Smooth muscle cell (in vitro differentiated cells): ENCODE data around the gene TAMALIN. TPM values are rescaled to one million over a fixed set of nuclear protein-coding genes. Genes with fewer than 3 reads are reported as not detected.
A peak's percentile ranks its signal among the peaks of the same experiment; 100 is the strongest.

ENCODE experiments used
- DNase-seq: peaks from one replicate; lab custom pipeline; 2025; ENCODE audit not compliant: unreplicated experiment; lab: John Stamatoyannopoulos, UW
- H2AFZ ChIP-seq: fragments of 200-600 bp; sonication (generic); 2 replicates; pipeline ENCODE4 v1.6.0; 2016; ENCODE audit warnings: antibody characterized with exemption, low read depth, mild to moderate bottlenecking
- H3F3A ChIP-seq: fragments of 200-600 bp; sonication (generic); 2 replicates; pipeline ENCODE4 v1.6.0; 2017; ENCODE audit warnings: antibody characterized with exemption, low read depth
- H3K27ac ChIP-seq: fragments of 200-600 bp; sonication (generic); 2 replicates; pipeline ENCODE4 v1.5.1; 2016; ENCODE audit warnings: low read depth, mild to moderate bottlenecking
- H3K27me3 ChIP-seq: fragments of 200-600 bp; sonication (generic); 2 replicates; pipeline ENCODE4 v1.6.1; 2016; ENCODE audit warnings: low read depth, mild to moderate bottlenecking
- H3K36me3 ChIP-seq: fragments of 200-600 bp; sonication (generic); 2 replicates; pipeline ENCODE4 v1.5.1; 2016; ENCODE audit warnings: low read depth
- H3K4me1 ChIP-seq: fragments of 200-600 bp; sonication (generic); 2 replicates; pipeline ENCODE4 v1.5.1; 2016; ENCODE audit warnings: low read depth
- H3K4me2 ChIP-seq: fragments of 200-600 bp; sonication (generic); 2 replicates; pipeline ENCODE4 v1.6.0; 2016; ENCODE audit warnings: mild to moderate bottlenecking
- H3K4me3 ChIP-seq: fragments of 200-600 bp; sonication (generic); 2 replicates; pipeline ENCODE4 v1.5.1; 2016; ENCODE audit warnings: mild to moderate bottlenecking
- H3K79me2 ChIP-seq: fragments of 200-600 bp; sonication (generic); 2 replicates; pipeline ENCODE4 v1.6.0; 2016; ENCODE audit warnings: low read depth, mild to moderate bottlenecking
- H3K9ac ChIP-seq: fragments of 200-600 bp; sonication (generic); 2 replicates; pipeline ENCODE4 v1.6.0; 2016; ENCODE audit warnings: low read depth
- H3K9me3 ChIP-seq: fragments of 200-600 bp; sonication (generic); replicated peaks from 2 replicates; pipeline ENCODE4 v1.5.1; 2016; ENCODE audit warnings: low read depth
- H4K20me1 ChIP-seq: fragments of 200-600 bp; sonication (generic); 2 replicates; pipeline ENCODE4 v1.6.0; 2016; ENCODE audit warnings: low read depth
- WGBS: methylation state at CpG from one replicate; pipeline ENCODE4 v1.1.7; 2016; ENCODE audit warnings: low lambda C conversion rate; 5-methylcytosine and 5-hydroxymethylcytosine counted together
- polyA plus RNA-seq: library from polyadenylated mRNA; unstranded; fragments of >200 nt; fragmentation: Nextera tagmentation; extraction: Ambion mirVana; gene quantifications from 2 replicates; pipeline ENCODE4 v1.2.1, GENCODE V29; 2016
- total RNA-seq: library from RNA; depleted of rRNA; stranded (reverse); fragments of >200 nt; gene quantifications from 2 replicates; pipeline ENCODE4 v1.2.3, GENCODE V29; 2014
- TF ChIP-seq, protein P1 (sequence below): fragments of 200-600 bp; sonication (generic); IDR thresholded peaks from 2 replicates; pipeline ENCODE4 v1.5.1; 2017; ENCODE audit warnings: borderline replicate concordance, mild to moderate bottlenecking, antibody characterized with exemption; ENCODE audit not compliant: insufficient read depth, poor library complexity, severe bottlenecking

Gene TAMALIN
- total and polyA plus RNA-seq, 2 experiments from 2014 or later: 4.1 to 32.4 TPM

DNA sequence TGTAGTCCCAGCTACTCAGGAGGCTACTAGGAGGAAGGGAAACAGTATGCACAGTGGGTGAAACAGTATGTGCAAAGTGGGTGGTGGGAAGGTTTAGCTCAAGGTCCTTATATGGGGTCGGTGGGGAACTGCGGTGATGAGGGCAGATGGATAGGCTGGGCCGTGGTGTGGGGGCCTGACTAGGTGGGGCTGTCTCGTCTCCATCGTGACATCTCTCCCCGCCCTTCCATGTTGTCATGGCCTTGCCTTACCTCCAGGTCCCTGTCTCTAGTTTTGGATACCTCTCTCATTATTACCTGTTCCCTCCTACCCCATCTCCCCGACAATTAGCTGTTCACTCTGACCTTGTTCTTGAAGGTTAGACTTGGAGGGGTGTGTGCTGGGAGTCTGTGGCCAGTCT lies 40.1 kb downstream of the TAMALIN start:
- H3K9me3 ChIP-seq: no peaks in the 10 kb centered on the region
- WGBS: over 99% methylated on average over 6 of the region's 7 CpGs
- no peak overlapping the region for H3K4me3 ChIP-seq
- H3K27ac ChIP-seq: no peak overlapping the region
- no peak overlapping the region for H3K4me2 ChIP-seq
- DNase-seq: no peak
- H3K27me3 ChIP-seq: no peaks in the 10 kb centered on the region
- H3F3A ChIP-seq: no peaks in the 10 kb centered on the region
- H2AFZ ChIP-seq: no peak overlapping the region
- TF ChIP-seq, protein P1, sequence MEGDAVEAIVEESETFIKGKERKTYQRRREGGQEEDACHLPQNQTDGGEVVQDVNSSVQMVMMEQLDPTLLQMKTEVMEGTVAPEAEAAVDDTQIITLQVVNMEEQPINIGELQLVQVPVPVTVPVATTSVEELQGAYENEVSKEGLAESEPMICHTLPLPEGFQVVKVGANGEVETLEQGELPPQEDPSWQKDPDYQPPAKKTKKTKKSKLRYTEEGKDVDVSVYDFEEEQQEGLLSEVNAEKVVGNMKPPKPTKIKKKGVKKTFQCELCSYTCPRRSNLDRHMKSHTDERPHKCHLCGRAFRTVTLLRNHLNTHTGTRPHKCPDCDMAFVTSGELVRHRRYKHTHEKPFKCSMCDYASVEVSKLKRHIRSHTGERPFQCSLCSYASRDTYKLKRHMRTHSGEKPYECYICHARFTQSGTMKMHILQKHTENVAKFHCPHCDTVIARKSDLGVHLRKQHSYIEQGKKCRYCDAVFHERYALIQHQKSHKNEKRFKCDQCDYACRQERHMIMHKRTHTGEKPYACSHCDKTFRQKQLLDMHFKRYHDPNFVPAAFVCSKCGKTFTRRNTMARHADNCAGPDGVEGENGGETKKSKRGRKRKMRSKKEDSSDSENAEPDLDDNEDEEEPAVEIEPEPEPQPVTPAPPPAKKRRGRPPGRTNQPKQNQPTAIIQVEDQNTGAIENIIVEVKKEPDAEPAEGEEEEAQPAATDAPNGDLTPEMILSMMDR: no peak
- peaks cover 6% of the 10 kb centered on the region for H4K20me1 ChIP-seq
- H3K4me1 ChIP-seq: peaks cover 8% of the 10 kb centered on the region
- H3K36me3 ChIP-seq: no peaks in the 10 kb centered on the region
- no peaks in the 10 kb centered on the region for H3K79me2 ChIP-seq
- no peak overlapping the region for H3K9ac ChIP-seq

DNA sequence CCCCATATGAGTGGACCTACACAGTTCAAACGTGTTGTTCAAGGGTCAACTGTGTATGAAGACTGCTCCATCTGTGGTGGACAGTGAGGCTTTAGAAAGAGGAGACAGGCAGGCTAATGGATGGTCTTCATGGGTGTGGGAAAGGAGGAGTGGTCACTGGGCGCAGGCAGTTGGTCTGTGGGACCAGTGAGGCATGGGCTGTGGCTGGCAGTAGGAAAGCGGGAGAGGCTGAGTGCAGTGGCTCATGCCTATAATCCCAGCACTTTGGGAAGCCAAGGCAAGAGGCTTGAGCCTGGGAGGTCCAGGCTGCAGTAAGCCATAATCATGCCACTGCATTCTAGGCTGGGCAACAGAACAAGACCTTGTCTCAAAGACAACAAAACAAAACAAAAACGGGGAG lies 42.5 kb downstream of the TAMALIN start:
- Histone ChIP-seq H4K20me1 (peaks cover 30% of the 10 kb centered on the region), H3K27me3 (no peaks in the 10 kb centered on the region), H3F3A (no peaks in the 10 kb centered on the region), H3K9ac (no peak overlapping the region), H3K79me2 (peaks cover 6% of the 10 kb centered on the region), H3K36me3 (no peaks in the 10 kb centered on the region), H3K27ac (no peak overlapping the region), H3K4me2 (no peak overlapping the region), H3K4me1 (peaks cover 8% of the 10 kb centered on the region), H3K9me3 (no peaks in the 10 kb centered on the region), H3K4me3 (no peak overlapping the region), H2AFZ (no peak overlapping the region)
- TF ChIP-seq, protein P1: no peak
- no peak for DNase-seq
- 83% methylated on average over 4 of the region's 4 CpGs for WGBS

DNA sequence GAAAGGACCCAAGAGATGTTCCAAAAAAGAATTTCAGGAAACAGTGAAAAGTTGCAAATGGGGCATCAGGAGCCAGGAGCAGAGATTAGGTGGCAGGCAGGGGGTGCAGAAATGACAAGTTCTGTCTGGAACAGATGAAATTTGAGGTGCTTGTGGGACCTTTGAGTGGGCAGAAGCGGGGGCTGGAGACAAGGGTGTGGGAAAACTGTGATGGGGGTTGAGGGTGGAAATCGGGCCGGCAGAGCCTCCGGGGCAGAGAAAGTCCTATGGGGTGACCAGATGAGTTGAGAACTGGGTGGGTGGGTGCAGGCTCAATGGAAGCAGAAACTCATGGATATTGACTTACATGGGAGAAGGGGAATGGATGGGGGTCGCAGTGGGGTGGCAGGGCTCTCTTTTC lies 42.9 kb downstream of the TAMALIN start:
- H3K27ac ChIP-seq: peak overlapping the region; percentile 88
- H2AFZ ChIP-seq: no peak overlapping the region
- peaks cover 6% of the 10 kb centered on the region for H3K79me2 ChIP-seq
- 84% methylated on average over 4 of the region's 5 CpGs for WGBS
- no peaks in the 10 kb centered on the region for H3F3A ChIP-seq
- peaks cover 34% of the 10 kb centered on the region for H4K20me1 ChIP-seq
- TF ChIP-seq, protein P1: no peak
- no peak overlapping the region for H3K9ac ChIP-seq
- no peak overlapping the region for H3K4me3 ChIP-seq
- peaks cover 8% of the 10 kb centered on the region for H3K4me1 ChIP-seq
- peak overlapping the region; percentile 94 for H3K4me2 ChIP-seq
- no peaks in the 10 kb centered on the region for H3K27me3 ChIP-seq
- H3K36me3 ChIP-seq: no peaks in the 10 kb centered on the region
- DNase-seq: no peak
- no peaks in the 10 kb centered on the region for H3K9me3 ChIP-seq

DNA sequence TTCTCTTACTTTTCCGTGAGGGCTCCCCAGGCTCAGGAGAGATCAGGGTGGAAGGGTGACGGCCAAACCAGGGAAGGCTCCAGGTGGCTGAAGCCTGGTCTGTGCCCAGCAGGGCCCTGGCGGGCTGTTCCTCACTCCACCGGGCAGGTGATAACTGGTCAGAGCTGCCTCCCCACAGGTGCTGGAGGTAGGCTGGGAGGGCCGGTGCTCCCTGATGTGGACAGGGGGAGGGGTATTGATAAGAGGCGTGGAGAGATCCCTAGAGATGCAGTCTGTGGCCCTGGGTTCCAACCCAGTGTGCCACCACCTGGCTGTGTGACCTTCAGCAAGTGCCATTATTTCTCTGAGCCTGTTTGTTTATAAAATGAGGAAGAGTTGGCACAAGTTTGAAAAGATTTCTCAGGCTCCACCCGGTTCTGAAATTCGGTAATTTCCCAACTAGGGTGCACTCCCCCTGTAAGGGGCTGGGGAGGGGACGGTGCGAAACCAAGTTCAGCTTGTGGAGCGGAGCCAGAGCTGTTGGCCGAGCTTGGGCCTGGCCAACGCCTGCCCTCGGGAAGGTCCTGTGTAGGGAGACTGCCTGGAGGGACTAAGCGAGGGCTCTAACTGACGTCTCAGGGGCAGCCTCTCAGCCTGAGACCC lies 43.5 kb downstream of the TAMALIN start:
- peaks cover 6% of the 10 kb centered on the region for H3K79me2 ChIP-seq
- H3F3A ChIP-seq: no peaks in the 10 kb centered on the region
- H4K20me1 ChIP-seq: peaks cover 40% of the 10 kb centered on the region
- TF ChIP-seq, protein P1: no peak
- peak overlapping the region; percentile 96 for H3K9ac ChIP-seq
- peaks cover 8% of the 10 kb centered on the region for H3K4me1 ChIP-seq
- no peaks in the 10 kb centered on the region for H3K36me3 ChIP-seq
- H3K27me3 ChIP-seq: no peaks in the 10 kb centered on the region
- peak overlapping the region; percentile 72 for H3K4me3 ChIP-seq
- WGBS: 30% methylated on average over 16 of the region's 16 CpGs
- no peak overlapping the region for H2AFZ ChIP-seq
- DNase-seq: no peak
- H3K27ac ChIP-seq: peak overlapping the region; percentile 88
- peak overlapping the region; percentile 94 for H3K4me2 ChIP-seq
- no peaks in the 10 kb centered on the region for H3K9me3 ChIP-seq
